GM18907 (cell line): ENCODE results near the gene KANSL1.

Experiments used
- ATAC-seq: cut with Tn5 transposase; IDR thresholded peaks from one replicate; pipeline ENCODE4 v1.9.1; 2021; ENCODE audit warnings: mild to moderate bottlenecking, moderate library complexity; ENCODE audit not compliant: unreplicated experiment

Gene KANSL1

DNA sequence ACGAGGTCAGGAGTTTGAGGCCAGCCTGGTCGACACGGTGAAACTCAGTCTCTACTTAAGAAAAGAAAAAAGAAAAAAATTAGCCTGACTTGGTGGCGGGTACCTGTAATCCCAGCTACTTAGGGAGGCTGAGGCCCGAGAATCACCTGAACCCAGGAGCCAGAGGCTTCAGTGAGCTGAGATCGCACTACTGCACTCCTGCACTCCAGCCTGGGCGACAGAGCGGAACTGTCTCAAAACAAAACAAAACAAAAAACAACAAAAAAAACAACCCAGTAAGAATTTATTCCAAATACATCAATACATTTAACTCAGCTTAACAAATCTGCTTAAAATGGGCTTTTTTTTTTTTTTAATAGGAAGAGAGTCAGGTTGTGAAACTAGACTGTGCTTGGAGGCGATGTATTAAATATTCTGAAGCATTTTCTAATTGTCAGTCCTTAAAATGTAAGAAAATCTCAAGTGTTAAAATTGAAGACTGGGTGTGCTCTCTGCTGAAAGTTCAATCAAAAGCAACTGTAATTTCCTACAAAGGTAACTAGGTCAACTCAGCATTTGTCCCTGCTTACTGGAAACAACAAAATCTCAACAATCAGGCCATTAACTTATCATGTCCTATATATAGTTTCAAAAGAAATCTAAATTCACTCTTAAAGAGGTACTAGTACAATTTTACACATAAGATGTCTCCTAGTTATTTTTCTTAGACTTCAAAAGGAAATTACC, 23.2 kb downstream of the KANSL1 start:
- no peak for ATAC-seq

DNA sequence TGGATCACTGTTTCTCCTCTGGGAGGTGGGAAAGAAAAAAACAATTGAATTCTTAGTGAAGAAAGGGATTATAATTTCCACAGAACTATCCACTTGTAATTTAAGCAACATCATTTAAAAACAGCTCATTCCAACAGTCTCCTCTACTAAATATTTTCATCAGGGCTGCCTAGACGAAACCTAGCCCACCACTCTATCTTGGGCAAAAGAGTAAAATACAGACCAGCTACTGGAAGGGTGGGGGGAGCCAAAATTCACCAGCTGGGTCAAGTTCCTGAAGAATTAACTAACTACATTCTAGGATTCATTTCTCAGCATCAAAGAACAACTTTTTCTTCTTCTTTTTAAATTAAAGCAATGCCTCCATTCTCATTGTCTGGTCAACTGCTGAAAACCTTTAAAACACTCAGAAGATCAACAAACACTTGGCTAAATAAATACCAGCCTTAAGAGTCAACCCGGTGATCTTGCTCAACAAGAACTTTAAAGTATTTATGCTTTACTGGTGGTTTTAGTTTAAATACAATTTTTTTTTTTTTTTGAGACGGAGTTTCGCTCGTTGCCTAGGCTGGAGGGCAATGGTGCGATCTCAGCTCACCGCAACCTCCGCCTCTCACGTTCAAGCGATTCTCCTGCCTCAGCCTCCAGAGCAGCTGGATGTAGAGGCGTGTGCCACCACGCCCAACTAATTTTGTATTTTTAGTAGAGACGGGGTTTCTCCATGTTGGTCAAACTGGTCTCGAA, 25.2 kb downstream of the KANSL1 start:
- no peak for ATAC-seq

DNA sequence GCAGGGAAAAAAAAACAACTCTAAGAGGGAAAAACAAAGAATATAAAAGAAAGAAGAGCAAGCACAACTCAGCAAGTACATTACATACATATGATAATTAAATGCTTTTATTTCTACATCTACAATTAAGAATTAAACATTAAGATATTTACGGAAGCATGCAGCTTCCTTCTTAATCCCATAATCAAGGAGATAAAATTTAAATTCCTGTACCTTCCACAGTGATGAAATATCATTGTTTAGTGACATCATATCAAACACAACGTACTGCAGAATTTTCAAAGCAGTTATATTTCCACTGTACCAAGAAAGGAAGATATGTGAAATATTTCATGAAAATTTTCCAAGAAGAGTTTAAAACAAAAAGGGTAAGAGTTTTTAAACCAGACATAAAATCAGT, 26.0 kb downstream of the KANSL1 start:
- ATAC-seq: no peak

DNA sequence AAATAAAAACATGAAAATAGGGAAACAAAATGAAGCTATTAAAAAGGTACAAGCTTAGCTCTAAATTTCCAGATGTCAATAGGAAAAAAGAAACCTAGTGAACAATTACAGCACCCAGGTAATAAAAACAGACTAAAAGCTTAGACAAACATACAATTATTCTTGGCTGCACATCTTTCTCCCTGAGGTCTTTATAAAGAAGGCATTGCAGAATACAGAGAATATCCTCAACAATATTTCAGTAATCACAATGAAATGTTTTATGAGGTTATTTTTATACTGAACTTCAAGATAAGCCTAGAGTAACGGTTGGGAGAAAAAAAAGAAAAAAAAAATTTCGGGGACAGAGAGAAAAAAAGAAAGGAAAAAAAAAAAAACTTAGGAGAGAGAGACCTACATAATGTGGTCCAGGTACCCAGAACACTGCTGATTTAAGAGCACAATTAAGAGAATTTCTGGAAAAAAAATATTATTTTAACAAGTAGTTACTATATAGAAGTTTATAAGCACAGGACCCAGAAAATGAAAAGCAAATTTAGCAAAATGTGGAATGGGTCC, 26.5 kb downstream of the KANSL1 start:
- no peak for ATAC-seq

DNA sequence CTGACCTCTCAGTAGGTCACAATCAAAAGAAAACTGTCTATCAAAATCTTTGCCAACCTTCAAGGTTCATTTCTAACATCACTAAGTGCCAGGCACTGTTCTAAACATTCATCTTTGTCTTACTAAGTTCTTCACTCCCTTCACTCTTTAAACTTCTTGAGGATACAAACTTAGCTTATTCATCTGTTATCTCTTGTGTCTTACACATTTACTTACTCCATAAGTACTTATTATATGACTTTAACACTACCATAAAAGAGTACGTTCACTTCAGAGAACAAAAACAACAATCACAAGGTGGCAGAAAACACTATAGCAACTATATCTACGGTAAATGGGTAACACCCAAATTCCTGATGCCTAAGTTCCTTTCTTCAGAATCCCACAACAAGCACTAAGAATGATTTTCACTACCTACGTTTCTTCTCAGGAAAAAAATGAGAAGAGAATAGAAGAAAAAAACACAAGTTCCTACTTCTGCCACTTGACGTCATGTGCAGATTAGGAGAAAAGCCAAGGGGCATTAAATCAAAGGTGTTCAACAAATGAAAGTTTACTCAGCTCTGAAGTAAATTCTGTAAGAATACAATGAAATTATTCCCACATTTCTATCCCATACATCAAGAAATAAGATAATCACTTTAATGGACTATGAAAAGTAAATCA, 29.2 kb downstream of the KANSL1 start:
- no peak for ATAC-seq

DNA sequence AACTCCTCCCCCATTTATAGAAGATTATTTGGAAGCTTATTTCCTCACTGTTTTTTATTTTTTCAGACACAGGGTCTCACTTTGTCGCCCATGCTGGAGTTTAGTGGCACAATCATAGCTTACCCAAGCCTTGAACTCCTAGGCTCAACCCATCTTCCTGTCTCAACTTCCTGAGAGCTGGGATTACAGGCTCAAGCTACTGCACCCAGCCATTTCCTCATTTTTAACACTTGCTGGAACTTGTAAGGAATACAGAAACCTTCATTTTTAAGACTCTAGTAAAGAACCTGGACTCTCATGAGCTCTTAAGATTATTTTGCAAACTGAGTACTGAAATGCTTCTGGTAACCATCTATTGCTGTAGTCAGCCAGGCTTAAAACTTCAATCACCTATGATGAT, 29.9 kb downstream of the KANSL1 start:
- ATAC-seq: no peak

DNA sequence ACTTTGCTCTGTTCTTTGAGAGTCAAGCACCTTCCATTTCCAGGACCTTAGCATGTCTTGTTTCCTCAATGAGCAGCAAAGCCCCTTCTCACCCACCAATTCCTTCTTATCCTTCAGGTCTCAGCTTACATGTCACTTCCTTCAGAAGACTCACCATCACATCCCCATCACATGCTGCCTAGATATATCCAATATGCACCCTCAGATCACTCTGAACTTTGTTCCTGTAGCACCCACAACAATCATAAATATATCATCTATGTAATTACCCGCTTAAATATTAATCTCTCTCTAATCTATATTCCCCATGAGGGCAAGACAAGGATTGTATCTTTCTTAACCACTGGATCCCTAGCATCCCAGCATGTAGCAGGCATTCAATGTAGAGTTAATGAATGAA, 30.4 kb downstream of the KANSL1 start:
- no peak for ATAC-seq

DNA sequence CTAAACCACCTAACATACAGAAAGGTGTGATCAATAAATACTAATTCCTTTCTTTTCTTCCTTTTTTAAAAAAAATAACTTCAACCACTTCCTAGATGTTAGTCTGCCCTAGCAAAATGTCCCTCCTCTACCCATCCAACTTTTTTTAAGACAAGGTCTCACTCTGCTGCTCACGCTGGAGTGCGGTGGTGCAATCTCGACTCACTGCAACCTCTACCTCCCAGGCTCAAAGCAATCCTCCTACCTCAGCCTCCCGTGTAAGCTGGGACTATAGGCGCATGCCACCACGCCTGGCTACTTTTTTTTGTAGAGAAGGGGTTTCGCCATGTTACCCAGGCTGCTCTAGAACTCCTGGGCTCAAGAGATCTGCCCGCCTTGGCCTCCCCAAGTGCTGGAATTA, 33.1 kb downstream of the KANSL1 start:
- no peak for ATAC-seq

DNA sequence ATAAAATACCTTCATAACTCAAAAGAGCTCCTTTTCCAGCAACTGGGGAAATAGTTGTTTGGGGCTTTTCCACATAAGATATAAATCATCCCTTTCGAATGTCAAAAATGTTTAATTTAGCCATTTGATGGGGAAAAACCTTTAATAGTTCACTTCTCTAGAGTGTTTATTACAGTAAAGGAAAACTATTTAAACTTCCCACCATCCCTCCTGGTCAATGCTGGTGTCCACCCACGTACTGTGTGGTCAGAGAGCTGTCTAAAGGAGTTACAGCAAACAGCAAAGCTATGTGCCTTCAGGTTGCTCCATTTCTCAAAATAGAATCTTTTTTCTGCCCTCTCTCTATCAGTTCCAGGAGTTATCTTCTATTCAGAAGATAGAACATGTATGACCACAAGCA, 33.5 kb downstream of the KANSL1 start:
- ATAC-seq: no peak

DNA sequence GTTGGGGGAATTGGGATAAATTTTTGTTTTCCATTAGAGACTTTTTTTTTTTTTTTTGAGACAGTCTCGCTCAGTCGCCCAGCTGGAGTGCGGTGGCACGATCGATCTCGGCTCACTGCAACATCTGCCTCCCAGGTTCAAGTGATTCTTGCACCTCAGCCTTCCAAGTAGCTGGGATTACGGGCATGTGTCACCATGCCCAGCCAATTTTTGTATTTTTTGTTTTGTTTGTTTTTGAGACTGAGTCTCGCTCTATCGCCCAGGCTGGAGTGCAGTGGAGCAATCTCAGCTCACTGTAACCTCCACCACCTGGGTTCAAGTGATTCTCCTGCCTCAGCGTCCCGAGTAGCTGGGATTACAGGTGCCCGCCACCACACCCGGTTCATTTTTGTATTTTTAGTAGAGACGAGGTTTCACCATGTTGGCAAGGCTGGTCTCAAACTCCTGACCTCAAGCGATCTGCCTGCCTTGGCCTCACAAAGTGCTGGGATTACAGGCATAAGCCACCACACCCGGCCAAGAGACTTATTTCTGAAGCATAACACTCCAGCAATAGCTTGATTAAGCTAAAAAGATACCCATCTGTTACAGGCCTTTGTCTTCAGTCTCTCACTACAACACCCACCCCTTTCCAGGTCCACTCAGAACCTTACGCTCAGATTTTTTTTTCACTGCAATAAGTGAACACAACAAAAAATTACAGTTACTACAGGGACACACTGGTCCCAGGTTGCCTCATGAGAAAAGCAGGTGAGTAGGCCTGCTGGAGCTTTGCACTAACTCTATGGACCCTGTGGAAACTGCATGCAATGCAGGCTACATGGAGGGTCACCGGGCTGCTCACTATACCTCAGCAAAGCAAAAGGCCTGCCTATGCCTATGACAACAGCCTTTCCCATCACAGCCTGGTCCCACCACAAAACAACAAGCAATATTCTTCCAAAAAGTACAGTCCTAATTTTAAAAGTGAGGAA, 34.6 kb downstream of the KANSL1 start:
- no peak for ATAC-seq

DNA sequence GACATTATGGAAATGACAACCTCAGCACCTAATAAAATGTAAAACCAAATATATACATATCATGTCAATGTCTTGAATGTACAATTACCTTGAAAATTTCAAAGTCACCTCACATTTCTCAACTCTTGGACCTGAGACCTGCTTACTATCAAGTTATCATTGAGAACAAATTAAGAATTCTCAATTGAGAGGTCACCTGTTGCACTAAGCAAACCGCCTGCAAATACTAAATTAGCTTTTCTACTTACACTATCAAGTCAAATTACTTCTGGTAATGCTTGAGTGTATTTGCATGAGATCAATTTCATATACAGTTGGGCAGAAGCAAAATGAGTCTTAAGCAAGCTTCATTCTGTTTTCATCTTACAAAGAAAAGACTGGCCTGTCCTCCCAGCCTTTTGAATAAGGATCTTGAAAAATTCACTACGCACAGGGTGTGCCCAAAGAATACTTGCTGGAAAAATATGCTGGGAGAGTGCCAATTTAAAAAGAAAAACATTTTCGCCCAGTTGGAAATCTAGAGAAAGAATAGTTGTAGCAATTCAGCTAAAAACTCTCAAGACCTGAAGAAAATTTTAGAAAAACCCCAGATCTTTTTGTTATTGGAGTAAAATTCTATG, 35.7 kb downstream of the KANSL1 start:
- ATAC-seq: no peak

DNA sequence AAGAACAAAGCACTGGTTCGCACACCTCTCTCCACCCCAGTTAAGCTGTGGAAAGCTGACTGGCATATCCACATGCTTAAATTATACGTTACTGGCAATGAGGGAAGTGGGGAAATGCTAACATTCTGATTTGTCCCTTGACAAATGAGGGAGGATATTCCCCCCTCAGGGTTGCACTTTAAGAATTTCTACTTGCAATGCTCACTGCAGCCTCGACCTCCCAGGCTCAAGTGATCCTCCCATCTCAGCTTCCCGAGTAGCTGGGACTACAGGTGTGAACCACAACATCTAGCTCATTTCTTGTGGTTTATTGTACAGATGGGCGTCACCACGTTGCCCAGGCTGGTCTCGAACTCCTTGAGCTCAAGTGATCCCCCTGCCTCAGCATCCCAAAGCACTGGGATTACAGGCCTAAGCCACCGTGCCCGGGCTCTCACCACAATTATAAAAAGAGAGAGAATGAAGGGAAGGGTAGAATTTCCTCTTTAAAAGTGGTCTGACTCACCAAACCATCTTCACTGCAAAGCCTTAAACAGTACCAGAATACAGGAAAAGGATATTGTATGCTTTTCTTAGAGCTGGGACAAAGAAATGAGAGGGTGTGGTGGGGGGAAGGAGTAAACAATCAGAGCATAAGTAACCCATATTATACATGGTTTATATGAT, 38.9 kb downstream of the KANSL1 start:
- no peak for ATAC-seq

DNA sequence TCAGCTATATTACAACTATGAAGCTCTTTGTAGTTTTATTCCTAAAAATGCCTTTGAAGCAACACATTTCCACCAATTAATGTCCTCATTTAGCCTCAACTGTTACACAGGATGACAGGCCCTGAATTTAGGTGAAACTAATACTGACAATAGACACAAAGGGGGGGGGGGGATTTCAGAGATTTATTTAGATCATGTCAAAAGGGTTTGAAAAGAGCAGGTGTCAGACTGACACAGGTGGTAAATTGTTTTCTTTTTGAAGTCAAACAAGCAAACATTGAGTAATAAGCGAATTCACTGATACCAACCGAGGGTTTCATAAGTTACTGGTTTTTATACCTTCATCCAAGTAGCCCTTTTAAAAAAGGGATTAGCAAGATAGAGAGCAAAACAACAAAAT, 40.8 kb downstream of the KANSL1 start:
- ATAC-seq: no peak

DNA sequence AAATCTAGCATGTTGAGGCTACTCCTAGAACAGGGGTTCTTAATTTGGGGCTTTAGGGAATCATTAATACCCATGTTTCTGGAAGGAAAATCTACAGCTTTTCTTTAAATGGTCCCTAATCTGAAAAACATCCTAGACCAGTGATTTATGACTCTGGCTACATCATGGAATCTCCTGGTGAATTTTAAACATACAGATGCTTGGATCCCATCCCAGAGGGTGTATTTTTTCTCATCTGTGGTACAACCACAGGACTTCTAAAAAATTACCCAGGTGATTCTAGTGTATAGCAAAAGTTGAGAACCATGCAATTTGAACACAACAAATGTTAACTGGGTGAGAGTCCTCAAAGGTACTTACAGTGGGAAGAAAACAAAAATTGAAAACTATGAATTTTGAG, 41.5 kb downstream of the KANSL1 start:
- no peak for ATAC-seq

DNA sequence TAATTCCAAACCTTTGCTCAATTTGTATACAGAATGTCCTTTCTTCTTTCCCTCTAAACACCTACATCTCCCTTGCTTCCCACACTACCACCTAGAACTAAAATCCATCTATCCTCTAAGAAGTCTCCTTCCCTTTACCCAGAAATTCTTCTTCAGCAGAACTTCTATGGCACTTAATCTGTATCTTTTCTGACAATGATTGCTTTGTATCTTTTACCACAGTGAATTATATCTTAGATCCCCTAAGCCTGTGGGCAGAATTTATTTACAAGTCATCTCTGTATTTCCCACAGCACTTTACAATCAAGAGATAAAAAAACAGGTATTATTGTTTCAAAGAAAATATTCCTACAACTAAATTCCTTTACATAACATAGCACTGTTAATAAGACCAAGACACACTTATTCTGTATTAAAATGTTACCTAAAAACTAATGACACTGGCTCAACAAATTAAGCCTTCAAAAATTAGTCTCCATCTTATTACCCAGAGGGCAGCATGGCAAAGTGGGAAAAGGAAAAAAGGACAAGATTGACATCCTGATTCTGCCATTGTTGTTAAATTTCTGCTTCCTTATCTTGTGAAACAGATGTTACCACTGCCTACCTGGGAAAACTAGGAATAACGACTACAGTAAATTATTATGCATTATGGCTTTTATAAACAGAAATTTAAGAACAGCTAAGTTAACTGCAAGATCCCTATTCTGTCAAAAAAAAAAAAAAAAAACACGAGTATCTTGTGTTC, 42.8 kb downstream of the KANSL1 start:
- ATAC-seq: no peak

DNA sequence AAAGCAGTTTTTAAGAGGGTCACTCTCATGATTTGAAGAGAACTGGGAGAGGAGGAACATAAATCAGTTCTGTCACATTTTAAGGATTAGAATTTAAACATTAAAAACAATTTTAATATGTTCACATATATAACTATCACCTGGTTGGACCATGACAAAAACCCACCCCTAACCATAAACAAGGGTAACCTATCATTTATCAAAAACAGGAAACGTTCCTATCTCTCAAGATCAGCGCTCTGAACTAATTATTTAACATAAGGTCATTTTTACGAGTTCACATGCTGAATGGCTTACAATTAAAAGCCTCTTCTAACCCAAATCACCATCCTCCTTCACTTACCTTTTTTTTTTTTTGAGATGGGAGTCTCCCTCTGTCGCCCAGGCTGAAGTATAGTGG, 45.0 kb downstream of the KANSL1 start:
- ATAC-seq: no peak

DNA sequence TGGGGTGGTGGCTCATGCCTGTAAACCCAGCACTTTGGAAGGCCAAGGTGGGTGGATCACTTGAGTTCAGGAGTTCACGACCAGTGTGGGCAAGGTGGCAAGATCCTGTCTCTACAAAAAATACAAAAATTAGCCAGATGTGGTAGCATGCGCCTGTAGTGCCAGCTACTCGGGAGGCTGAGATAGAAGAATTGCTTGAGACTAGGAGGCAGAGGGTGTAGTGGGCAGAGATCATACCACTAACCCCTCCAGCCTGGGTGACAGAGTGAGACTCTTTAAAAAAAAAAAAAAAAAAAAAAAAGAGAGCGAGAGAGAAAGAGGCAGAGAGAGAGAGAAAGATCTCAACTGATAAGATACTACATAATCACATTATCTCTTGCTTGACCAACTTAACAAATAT, 45.9 kb downstream of the KANSL1 start:
- no peak for ATAC-seq

DNA sequence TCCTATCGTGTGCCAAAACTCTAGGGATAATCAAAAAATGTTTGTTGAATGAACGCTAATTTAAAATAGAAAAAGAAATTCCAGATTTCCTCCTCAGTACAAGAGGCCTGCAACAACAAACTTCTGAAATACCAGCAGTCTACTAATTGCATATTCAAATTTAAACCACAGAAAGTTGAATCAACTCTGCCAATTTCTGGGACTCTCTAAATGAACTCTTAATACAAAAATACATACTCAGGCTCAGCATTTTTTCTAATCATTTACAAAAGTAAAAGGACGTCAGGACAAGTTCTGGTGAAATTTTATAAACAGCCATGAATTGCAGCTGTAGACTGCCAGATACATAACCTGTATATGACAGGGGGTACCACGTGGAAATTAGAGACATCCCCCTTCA, 49.0 kb downstream of the KANSL1 start:
- no peak for ATAC-seq

DNA sequence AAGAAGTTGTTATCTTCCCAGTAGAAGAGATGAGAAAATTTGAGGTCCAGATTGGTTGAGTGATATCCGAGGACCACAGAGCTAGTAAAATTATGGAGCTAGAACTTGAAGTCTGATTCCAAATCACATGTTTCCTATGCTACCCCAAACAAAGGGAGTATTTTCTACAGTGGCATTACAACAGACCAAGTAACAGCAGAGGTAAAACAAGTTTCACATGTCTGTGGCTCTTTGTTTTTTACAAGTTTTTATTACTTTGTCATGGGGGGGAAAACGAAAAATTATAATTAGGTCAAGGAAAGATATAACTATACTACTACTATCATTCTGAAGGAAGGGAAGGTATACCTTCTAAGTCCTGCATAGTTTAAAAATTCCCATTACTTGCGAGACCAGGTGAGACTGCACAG, 49.4 kb downstream of the KANSL1 start:
- no peak for ATAC-seq
